ENCODE results near the gene CD79B.
"Not testable (repeated sequence)": the region's sequence is repeated elsewhere in the genome, so short reads cannot be mapped to it uniquely, and the experiment has no call there.

The CD79B gene

GRCh38 chr17:63928966-63929695 lies 3.0 kb downstream of the CD79B start:
- in situ Hi-C loops (cut with HindIII; ENCODE audit: low sequenced_read_pairs): no loop called here
- DNase-seq (ENCODE audit: low read depth, low spot score): no peak
- H3K4me3 ChIP-seq (ENCODE audit: low read depth, low read length): no peak overlapping the region
- no peak for TF ChIP-seq CTCF (IDR thresholded peaks at IDR 0.05; ENCODE audit: low read depth, low read length)

- H3K4me3 ChIP-seq (ENCODE audit: low read depth, low read length): no peak overlapping the region
- no peak for DNase-seq (ENCODE audit: low read depth, low spot score)
- TF ChIP-seq CTCF (IDR thresholded peaks at IDR 0.05; ENCODE audit: low read depth, low read length): no peak
- in situ Hi-C loops (cut with HindIII; ENCODE audit: low sequenced_read_pairs): no loop called here
Observed at GRCh38 chr17:63928172-63928666, 3.9 kb downstream of the CD79B start.

GRCh38 chr17:63927464-63928171 lies 4.5 kb downstream of the CD79B start:
- DNase-seq (ENCODE audit: low read depth, low spot score): no peak
- H3K4me3 ChIP-seq (ENCODE audit: low read depth, low read length): no peak overlapping the region
- TF ChIP-seq CTCF (IDR thresholded peaks at IDR 0.05; ENCODE audit: low read depth, low read length): no peak
- in situ Hi-C loops (cut with HindIII; ENCODE audit: low sequenced_read_pairs): no loop called here

GRCh38 chr17:63926164-63926563 lies 6.0 kb downstream of the CD79B start:
- no peak overlapping the region for H3K4me3 ChIP-seq (ENCODE audit: low read depth, low read length)
- no peak for TF ChIP-seq CTCF (IDR thresholded peaks at IDR 0.05; ENCODE audit: low read depth, low read length)
- no peak for DNase-seq (ENCODE audit: low read depth, low spot score)
- in situ Hi-C loops (cut with HindIII; ENCODE audit: low sequenced_read_pairs): no loop called here

GRCh38 chr17:63925615-63926014 lies 6.5 kb downstream of the CD79B start:
- DNase-seq (ENCODE audit: low read depth, low spot score): no peak
- in situ Hi-C loops (cut with HindIII; ENCODE audit: low sequenced_read_pairs): no loop called here
- TF ChIP-seq CTCF (IDR thresholded peaks at IDR 0.05; ENCODE audit: low read depth, low read length): no peak
- H3K4me3 ChIP-seq (ENCODE audit: low read depth, low read length): no peak overlapping the region

GRCh38 chr17:63922402-63922801 lies 9.7 kb downstream of the CD79B start:
- in situ Hi-C loops (cut with HindIII; ENCODE audit: low sequenced_read_pairs); DNase-seq (ENCODE audit: low read depth, low spot score); H3K4me3 ChIP-seq (ENCODE audit: low read depth, low read length): not testable (repeated sequence)

- DNase-seq (ENCODE audit: low read depth, low spot score); in situ Hi-C loops (cut with HindIII; ENCODE audit: low sequenced_read_pairs); H3K4me3 ChIP-seq (ENCODE audit: low read depth, low read length): not testable (repeated sequence)
Observed at GRCh38 chr17:63920779-63921178, 11.4 kb downstream of the CD79B start.

- DNase-seq (ENCODE audit: low read depth, low spot score); H3K4me3 ChIP-seq (ENCODE audit: low read depth, low read length); in situ Hi-C loops (cut with HindIII; ENCODE audit: low sequenced_read_pairs): not testable (repeated sequence)
Observed at GRCh38 chr17:63920050-63920449, 12.1 kb downstream of the CD79B start.

Data from astrocyte of the spinal cord (primary cell).